K562 (cell line): ENCODE data around the gene FOLH1. TPM values are rescaled to one million over a fixed set of nuclear protein-coding genes. Genes with fewer than 3 reads are reported as not detected.
"Not testable (repeated sequence)": the region's sequence is repeated elsewhere in the genome, so short reads cannot be mapped to it uniquely, and the experiment has no call there.

Source experiments
- ATAC-seq: fragments of 200-7000 bp; cut with Tn5 transposase; 3 replicates; pipeline ENCODE4 v1.9.1; 2020; ENCODE audit warnings: moderate library complexity
- BruUV-seq: library from RNA; stranded (reverse); fragments of 400-500 nt; replicated peaks from 2 replicates; lab custom pipeline; 2021; lab: Mats Ljungman, UMichigan
- CTCF ChIA-PET: fragments of 300-600 bp; formaldehyde crosslinking; extraction: SDS; loops from one replicate; lab custom pipeline; 2021; ENCODE audit warnings: low intra/inter-chr PET ratio; lab: Yijun Ruan, JAX
- POLR2A ChIA-PET: fragments of 300-600, 350-650 bp; sonication (Branson Sonifier 250); formaldehyde crosslinking; extraction: SDS; loops from one replicate; lab custom pipeline; 2021; ENCODE audit warnings: antibody characterized with exemption, inconsistent platforms; lab: Yijun Ruan, JAX
- DNase-seq, 4 experiments: peaks; one replicate each; pipeline versions ENCODE4 v3.0.0 to v3.0.0-alpha.2; 2011 to 2018; ENCODE audit warnings: low spot score in 3 of 4, mixed read lengths in 3 of 4; ENCODE audit errors: extremely low read depth in 1 of 4
- FAIRE-seq: peaks from 2 replicates; lab custom pipeline; 2011; peaks lifted over from hg19 to GRCh38; lab: Jason Lieb, UNC
- H2AFZ ChIP-seq: 2 replicates; pipeline ENCODE4 v1.6.0; 2011; ENCODE audit warnings: low read depth, low read length, control low read depth, inconsistent platforms
- H3K27ac ChIP-seq: fragments of 200-600 bp; 3 replicates; pipeline ENCODE4 v1.8.0; 2011; ENCODE audit warnings: low read depth, mild to moderate bottlenecking, control low read depth, inconsistent platforms, low read length, moderate library complexity, mixed read lengths; ENCODE audit errors: extremely low read depth
- H3K27me3 ChIP-seq, 2 experiments: fragments of 300-600 bp in 1 of 2; 2 replicates in 1 of 2; 3 replicates in 1 of 2; pipeline versions ENCODE4 v1.6.0 to v1.8.0; 2011; ENCODE audit warnings: inconsistent platforms in 2 of 2, low read length in 2 of 2, mild to moderate bottlenecking in 1 of 2, mixed read lengths in 1 of 2, moderate library complexity in 1 of 2; ENCODE audit not compliant: control insufficient read depth in 2 of 2, insufficient read depth in 2 of 2
- H3K36me3 ChIP-seq: fragments of 300-600 bp; 3 replicates; pipeline ENCODE4 v1.8.0; 2011; ENCODE audit warnings: mild to moderate bottlenecking, low read length, inconsistent platforms; ENCODE audit not compliant: control insufficient read depth, insufficient read depth
- H3K4me1 ChIP-seq, 2 experiments: fragments of 200-600 bp in 1 of 2; replicated peaks in 1 of 2; 2 replicates in 1 of 2; 3 replicates in 1 of 2; pipeline versions ENCODE4 v1.5.1 to v1.8.0; 2011; ENCODE audit warnings: inconsistent platforms in 2 of 2, low read length in 2 of 2, mild to moderate bottlenecking in 1 of 2, mixed read lengths in 1 of 2, moderate library complexity in 1 of 2; ENCODE audit not compliant: control insufficient read depth in 2 of 2, insufficient read depth in 2 of 2
- H3K4me2 ChIP-seq: 2 replicates; pipeline ENCODE4 v1.6.1; 2011; ENCODE audit warnings: low read length, control low read depth, inconsistent platforms, mixed read lengths; ENCODE audit not compliant: insufficient read depth
- H3K4me3 ChIP-seq: fragments of 200-600 bp; sonication (generic), shearing (Covaris generic); 2 replicates; pipeline ENCODE4 v1.5.1; 2016; ENCODE audit warnings: control low read depth, inconsistent platforms
- H3K79me2 ChIP-seq: fragments of 200-600 bp; 3 replicates; pipeline ENCODE4 v1.8.0; 2011; ENCODE audit warnings: low read length, inconsistent platforms; ENCODE audit not compliant: control insufficient read depth, insufficient read depth
- H3K9ac ChIP-seq, 2 experiments: 2 replicates each; pipeline versions ENCODE4 v1.6.0 to v1.6.1; 2011; ENCODE audit warnings: low read depth in 2 of 2, low read length in 2 of 2, control low read depth in 1 of 2, inconsistent platforms in 1 of 2, mild to moderate bottlenecking in 1 of 2, mixed read lengths in 1 of 2; ENCODE audit not compliant: insufficient read depth in 1 of 2
- H3K9me1 ChIP-seq: one replicate; pipeline ENCODE4 v1.6.0; 2011; ENCODE audit warnings: inconsistent platforms, mild to moderate bottlenecking, low read length, moderate library complexity; ENCODE audit not compliant: control insufficient read depth, insufficient read depth
- H3K9me3 ChIP-seq: replicated peaks from 2 replicates; pipeline ENCODE4 v1.5.1; 2011; ENCODE audit warnings: low read depth, low read length, inconsistent platforms; ENCODE audit not compliant: control insufficient read depth, insufficient read depth
- H4K20me1 ChIP-seq: replicated peaks from 2 replicates; pipeline ENCODE4 v1.6.1; 2011; ENCODE audit warnings: low read length, inconsistent platforms, mixed read lengths; ENCODE audit not compliant: control insufficient read depth, insufficient read depth
- WGBS: fragments of 100-300 bp; shearing (Covaris generic); methylation state at CpG from one replicate; pipeline ENCODE4 v1.1.6; 2016; ENCODE audit warnings: low coverage, mixed read lengths; ENCODE audit not compliant: insufficient coverage; ENCODE audit errors: missing lambda C conversion rate; 5-methylcytosine and 5-hydroxymethylcytosine counted together
- in situ Hi-C: fragments of 300-500 bp; cut with MboI; formaldehyde crosslinking; loops from 4 replicates; pipeline ENCODE4 v1.15.0; 2018; ENCODE audit warnings: inconsistent platforms, mixed read lengths
- intact Hi-C: fragments of 100-400 bp; cut with micrococcal nuclease; formaldehyde crosslinking; loops from 2 replicates; pipeline ENCODE4 v1.14.2; 2022
- polyA plus RNA-seq, 8 experiments: library from polyadenylated mRNA; depleted of rRNA in 4 of 8; stranded (reverse) in 5 of 8; unstranded in 3 of 8; fragments of >200 nt; fragmentation: Nextera tagmentation in 2 of 8; fragmentation: Illumina TruSeq in 1 of 8; extraction: Ambion mirVana in 2 of 8; extraction: Trizol in 1 of 8; gene quantifications; 2 replicates each; pipeline versions ENCODE4 v1.2.1 to v1.2.3, GENCODE V29; 2011 to 2014; ENCODE audit warnings: inconsistent platforms in 1 of 8, missing spikeins in 1 of 8
- total RNA-seq, 7 experiments: library from RNA; depleted of rRNA in 6 of 7; stranded (reverse); fragments of >200 nt in 6 of 7; fragmentation: Illumina TruSeq in 2 of 7; extraction: Trizol in 2 of 7; gene quantifications; 2 replicates each; pipeline versions ENCODE4 v1.2.1 to v1.2.3, GENCODE V29; 2011 to 2021; ENCODE audit warnings: low replicate concordance in 1 of 7

The FOLH1 gene
- total and polyA plus RNA-seq, 9 of the 15 experiments (the other 6 are each of a cell fraction or from before 2014, with no cell fraction given): not detected

DNA sequence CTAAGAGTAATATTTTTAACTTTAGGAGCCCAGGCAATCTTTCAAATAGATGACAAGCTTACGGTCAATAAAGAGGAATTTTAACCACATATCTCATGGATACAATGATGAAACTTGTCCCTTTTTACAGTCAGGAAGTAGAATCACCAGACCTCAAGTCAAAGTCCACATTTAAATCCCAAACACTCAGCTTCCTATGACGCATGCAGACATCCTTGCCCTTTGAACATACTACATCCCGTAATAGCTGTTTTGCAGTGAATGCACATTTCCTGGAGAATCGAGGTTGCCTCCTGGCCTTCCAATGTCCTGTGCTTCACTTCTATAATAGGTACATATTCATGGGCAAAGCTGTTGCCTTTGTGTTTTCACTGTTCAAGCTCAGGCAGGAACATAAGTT, 25.3 kb upstream of the FOLH1 start:
- H3K4me1 ChIP-seq, H3K9me3 ChIP-seq, FAIRE-seq, CTCF ChIA-PET, in situ Hi-C loops, H3K4me3 ChIP-seq, H3K27ac ChIP-seq, H3K27me3 ChIP-seq, H3K36me3 ChIP-seq, intact Hi-C loops, H3K9me1 ChIP-seq, BruUV-seq, POLR2A ChIA-PET, DNase-seq, ATAC-seq, H3K4me2 ChIP-seq, H4K20me1 ChIP-seq, H2AFZ ChIP-seq, H3K79me2 ChIP-seq, H3K9ac ChIP-seq: not testable (repeated sequence)
- WGBS: 0% methylated on average over 4 of the region's 4 CpGs

DNA sequence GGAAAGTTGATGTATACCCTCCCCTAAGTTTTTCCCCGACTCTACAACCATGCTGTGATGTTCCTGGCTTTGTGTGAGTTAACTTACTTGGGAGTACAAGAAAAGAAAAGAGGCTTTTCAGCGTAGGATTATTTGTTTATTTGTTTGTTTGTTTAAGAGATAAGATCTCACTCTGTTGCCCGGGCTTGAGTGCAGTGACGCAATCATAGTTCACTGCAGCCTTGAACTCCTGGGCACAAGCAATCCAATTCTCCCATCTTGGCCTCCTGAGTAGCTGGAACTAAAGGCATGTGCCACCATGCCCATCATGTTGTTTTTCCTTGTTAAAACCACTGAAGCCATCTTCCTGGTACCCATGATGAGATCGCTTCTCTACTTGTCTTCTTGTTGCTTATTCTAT, 24.6 kb upstream of the FOLH1 start:
- H3K36me3 ChIP-seq, in situ Hi-C loops, H3K27ac ChIP-seq, FAIRE-seq, intact Hi-C loops, H2AFZ ChIP-seq, BruUV-seq, H3K79me2 ChIP-seq, H3K9me1 ChIP-seq, H3K9ac ChIP-seq, DNase-seq, H3K9me3 ChIP-seq, H3K27me3 ChIP-seq, CTCF ChIA-PET, H3K4me3 ChIP-seq, H3K4me1 ChIP-seq, H4K20me1 ChIP-seq, ATAC-seq, H3K4me2 ChIP-seq, POLR2A ChIA-PET: not testable (repeated sequence)
- 0% methylated on average over 5 of the region's 5 CpGs for WGBS

DNA sequence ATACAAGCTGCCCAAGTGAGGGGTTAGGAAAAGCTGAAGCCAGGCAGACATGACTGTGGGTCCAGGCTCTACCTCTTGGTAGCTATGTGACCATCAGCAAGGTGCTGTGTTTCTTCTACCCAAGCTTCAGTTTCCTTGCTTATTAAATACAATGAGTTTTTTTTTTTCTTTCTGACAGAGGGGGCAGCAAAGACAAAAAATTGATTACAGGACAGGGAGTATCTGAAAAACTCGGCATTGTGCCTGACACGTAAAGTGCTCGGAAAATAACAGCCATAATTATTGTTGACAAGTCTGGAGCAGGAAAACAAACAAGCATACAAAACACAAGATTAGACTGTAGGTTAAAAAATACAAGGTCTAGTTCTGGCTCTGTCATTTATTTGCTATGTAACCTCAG, 23.3 kb upstream of the FOLH1 start:
- H3K36me3 ChIP-seq, H3K9me3 ChIP-seq, FAIRE-seq, ATAC-seq, H4K20me1 ChIP-seq, POLR2A ChIA-PET, H3K9me1 ChIP-seq, H3K27ac ChIP-seq, DNase-seq, H3K79me2 ChIP-seq, in situ Hi-C loops, H3K4me1 ChIP-seq, H3K9ac ChIP-seq, H2AFZ ChIP-seq, H3K27me3 ChIP-seq, H3K4me2 ChIP-seq, BruUV-seq, CTCF ChIA-PET, H3K4me3 ChIP-seq, intact Hi-C loops: not testable (repeated sequence)
- 0% methylated on average over 3 of the region's 3 CpGs for whole genome bisulfite sequencing

DNA sequence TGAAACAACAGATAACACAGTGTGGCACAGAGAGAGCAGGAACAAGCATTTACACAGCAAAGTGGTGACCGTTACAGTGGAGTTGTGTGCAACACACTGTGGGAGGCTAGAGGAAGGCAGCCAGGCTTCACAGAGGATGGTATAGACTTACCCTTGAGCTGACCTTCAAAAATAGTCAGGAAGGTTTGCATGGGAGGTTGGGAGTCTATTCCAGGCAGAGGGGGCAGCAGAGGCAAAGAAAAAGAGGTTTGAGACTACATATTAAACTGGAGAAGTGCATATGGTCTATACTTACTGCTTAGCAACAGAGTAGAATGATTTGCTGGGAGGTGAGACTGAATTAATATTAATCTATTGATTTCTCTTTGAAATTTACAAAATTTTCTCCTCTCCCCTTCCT, 22.1 kb upstream of the FOLH1 start:
- BruUV-seq, in situ Hi-C loops, H3K4me2 ChIP-seq, H3K36me3 ChIP-seq, ATAC-seq, H3K4me1 ChIP-seq, H4K20me1 ChIP-seq, H3K9me1 ChIP-seq, FAIRE-seq, intact Hi-C loops, H3K4me3 ChIP-seq, H3K9me3 ChIP-seq, POLR2A ChIA-PET, DNase-seq, H2AFZ ChIP-seq, CTCF ChIA-PET, H3K27me3 ChIP-seq, H3K9ac ChIP-seq, H3K79me2 ChIP-seq, H3K27ac ChIP-seq: not testable (repeated sequence)
- WGBS: 0% methylated on average over 1 of the region's 1 CpG
